ENCODE data around the gene TXLNA.

Gene TXLNA

GRCh38 chr1:32215629-32216480 lies 36.4 kb downstream of the TXLNA start:
- DNase-seq = peak; percentile 56

DNA sequence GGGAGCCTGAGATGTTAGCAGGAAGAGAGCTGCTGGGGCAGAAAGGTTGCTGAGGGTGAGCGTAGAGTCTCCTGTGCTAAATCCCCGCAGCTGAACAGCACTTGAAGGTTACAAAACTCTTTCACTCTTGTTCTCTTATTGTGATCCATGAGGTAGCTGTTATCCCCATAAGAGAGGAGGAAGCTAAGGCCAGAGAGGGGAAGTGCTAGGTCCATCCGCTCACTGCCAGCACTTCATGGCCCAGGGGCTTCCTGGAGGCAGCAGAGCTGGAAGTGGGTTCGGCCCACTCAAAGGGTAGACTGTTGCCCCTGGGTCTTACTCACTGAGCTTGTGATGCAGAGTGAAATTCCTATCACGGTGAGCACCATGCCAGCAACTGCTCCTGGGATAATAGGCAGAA lies 37.1 kb downstream of the TXLNA start:
- DNase-seq = no peak

DNA sequence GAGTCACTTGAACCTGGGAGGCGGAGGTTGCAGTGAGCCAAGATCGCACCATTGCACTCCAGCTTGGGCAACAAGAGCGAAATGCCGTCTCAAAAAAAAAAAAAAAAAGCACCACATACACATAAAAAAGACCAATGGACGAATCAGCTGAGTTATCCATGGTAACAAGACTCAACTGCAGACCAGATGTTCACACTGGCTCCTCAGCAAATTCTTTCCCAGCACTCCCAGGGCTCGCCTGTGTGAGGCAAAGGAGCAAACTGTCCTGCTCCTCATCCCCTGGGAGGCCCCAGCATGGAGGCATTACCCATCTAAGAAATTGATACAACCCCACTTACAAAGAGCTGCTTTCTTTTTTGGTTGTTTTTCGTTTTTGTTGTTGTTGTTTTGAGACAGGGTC lies 39.5 kb downstream of the TXLNA start:
- DNase-seq = no peak

- no peak for DNase-seq
These were observed 41.5 kb downstream of the TXLNA start for GRCh38 chr1:32220746-32221580.

- no peak for DNase-seq
These were observed 42.1 kb downstream of the TXLNA start for GRCh38 chr1:32221581-32221979.

DNA sequence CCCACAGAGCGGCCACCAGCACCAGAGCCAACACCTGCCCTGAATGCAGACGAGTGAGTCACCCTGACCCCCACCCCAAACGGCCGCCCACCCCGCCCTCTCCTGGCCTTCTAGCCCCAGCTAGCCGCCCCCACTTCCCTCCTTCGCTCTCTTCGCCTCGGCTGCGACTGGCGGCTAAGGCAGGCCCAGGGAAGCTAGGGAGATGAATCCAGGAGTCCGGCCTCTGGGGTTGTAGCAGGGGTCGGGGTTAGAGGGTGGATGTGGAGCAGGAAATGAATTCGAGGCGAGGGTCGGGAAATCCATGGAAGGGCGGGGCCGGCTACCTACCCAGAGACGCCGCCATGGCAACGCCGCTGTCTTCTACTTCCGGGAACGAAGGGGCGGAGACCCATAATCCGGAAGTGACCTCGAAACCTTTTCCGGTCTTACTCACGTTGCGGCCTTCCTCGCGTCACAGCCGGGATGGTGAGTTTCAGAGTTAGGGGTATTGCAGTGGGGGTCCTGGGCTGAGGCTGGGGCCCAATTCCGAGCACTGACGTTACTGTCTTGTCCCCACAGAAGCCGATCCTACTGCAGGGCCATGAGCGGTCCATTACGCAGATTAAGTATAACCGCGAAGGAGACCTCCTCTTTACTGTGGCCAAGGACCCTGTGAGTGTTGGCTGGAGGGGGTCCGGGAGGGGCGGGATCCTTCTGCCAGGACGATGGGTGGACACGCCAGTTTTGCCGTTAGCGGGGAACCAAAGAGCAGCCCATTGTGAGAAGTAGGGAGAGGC lies 42.7 kb downstream of the TXLNA start, which contains the start of the genes EIF3I and TMEM234:
Gene EIF3I (plus strand): TSS at position 428 of the 776 bp plus-strand sequence. CDS start 35 bp downstream, at position 463.
Gene TMEM234 (minus strand): TSS at position 374 of the 776 bp plus-strand sequence. CDS start 31 bp downstream, at position 343.
- peak; percentile 91 for DNase-seq

DNA sequence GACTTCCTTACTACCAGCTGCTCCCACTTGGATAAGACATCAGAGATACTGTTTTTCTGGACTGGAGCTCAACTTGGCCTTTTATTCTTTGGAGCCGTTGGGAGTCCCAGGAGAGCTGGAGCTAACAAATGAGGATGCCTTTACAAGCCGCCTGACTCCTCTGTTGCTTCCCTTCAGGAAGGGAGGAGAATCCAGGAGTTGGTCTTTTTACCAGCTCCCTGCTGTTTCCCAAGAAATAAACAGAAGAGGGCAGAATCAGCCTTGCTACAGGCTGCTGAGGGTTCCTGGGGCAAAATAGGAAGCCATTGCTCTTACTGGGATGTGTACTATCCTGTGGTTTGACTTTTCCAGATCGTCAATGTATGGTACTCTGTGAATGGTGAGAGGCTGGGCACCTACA lies 44.2 kb downstream of the TXLNA start:
- DNase-seq = no peak

- no peak for DNase-seq
These were observed 44.8 kb downstream of the TXLNA start for GRCh38 chr1:32224285-32224684.

DNA sequence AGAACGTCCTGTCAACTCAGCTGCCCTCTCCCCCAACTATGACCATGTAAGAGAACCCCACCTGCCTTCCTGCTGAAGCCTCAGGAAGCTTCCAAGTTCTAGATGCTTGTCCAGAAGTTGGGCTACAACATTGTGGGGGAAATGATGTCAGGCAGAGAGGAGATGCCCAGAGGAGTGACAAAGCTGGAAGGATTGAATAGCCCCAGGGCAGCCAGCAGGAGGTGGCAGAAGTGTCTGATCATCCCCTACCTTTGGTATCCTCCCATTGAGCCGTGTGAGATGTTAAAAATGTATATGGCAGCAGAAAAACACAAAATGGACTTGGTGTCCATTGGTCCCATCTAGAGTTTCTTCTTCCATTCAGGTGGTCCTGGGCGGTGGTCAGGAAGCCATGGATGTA lies 49.3 kb downstream of the TXLNA start:
- no peak for DNase-seq

DNA sequence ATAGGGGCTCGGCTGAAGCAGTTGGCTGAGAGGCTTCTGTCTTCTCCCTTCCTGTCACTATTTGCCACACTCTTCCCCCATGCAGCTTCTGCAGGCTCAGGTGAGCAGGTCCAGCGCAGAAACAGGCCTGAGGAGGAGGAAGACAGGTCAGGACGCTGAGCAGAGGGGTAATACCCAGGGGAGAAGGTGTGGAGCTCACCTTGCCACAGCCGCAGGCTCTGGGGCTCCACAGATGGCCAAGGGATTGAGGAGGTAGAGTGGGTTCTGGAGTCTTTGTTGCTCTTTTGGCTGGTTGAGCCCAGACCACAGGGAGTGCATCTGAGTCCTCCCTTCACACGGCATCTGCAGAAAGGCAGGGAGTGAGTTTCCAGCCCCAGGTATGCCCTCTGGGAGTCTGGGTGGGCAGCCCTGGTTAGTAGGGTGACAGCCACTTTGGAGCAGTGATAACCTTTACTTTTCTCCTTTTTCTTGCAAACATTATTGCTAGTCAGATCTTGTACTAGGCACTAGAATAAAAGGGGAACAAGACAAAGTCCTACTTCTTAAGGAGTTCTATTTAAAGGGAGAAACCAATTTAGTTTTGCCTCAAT lies 52.5 kb downstream of the TXLNA start:
- DNase-seq = no peak

DNA sequence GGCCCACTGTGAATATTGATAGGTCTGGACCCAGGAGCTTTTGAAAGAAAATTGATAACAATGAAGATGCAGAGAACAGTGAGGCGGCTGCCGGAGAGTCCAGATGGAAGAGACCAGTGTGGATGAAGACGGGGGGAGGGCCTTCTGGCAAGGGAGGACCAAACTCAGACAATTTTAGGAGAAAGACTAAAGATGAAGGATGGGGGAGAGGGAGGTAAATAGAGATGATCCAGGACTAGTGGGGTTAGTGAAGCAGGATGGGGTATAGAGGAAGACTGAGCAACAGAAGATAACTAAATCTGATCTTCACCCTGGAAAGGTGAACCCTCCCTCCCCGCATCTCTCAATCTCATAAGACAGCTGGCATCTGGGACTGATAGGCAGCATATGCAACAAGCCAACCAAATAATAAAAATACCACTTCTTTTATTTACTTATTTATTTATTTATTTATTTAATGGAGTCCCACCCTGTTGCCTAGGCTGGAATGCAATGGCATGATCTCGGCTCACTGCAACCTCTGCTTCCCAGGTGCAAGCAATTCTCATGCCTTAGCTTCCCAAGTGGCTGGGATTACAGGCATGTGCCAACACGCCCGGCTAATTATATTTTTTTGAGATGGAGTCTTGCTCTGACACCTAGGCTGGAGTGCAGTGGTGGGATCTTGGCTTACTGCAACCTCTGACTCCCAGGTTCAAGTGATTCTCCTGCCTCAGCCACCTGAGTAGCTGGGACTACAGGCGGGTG lies 53.3 kb downstream of the TXLNA start:
- DNase-seq = no peak

GRCh38 chr1:32234792-32235191 lies 55.3 kb downstream of the TXLNA start:
- DNase-seq = no peak

- DNase-seq = no peak
These were observed 59.9 kb downstream of the TXLNA start for GRCh38 chr1:32239337-32239736.

DNA sequence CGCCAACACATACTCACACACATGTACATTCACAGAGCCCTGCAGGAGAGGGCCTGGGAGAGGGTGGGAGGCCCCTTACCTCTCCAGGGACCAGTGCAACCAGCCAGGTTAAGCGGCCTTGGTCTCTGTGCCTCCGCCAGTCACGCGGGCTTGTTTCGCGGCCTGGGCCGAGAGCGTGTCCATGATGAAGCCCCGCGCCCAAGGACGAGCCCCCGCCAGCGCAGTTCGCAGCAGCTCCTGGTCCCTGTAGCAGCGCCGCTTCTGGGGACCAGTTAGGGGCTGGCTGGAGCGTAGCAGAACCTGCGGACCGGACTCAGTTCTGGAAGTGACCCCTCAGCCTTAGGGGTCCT lies 60.3 kb downstream of the TXLNA start:
- no peak for DNase-seq

- no peak for DNase-seq
These were observed 60.9 kb downstream of the TXLNA start for GRCh38 chr1:32240140-32240951.

DNA sequence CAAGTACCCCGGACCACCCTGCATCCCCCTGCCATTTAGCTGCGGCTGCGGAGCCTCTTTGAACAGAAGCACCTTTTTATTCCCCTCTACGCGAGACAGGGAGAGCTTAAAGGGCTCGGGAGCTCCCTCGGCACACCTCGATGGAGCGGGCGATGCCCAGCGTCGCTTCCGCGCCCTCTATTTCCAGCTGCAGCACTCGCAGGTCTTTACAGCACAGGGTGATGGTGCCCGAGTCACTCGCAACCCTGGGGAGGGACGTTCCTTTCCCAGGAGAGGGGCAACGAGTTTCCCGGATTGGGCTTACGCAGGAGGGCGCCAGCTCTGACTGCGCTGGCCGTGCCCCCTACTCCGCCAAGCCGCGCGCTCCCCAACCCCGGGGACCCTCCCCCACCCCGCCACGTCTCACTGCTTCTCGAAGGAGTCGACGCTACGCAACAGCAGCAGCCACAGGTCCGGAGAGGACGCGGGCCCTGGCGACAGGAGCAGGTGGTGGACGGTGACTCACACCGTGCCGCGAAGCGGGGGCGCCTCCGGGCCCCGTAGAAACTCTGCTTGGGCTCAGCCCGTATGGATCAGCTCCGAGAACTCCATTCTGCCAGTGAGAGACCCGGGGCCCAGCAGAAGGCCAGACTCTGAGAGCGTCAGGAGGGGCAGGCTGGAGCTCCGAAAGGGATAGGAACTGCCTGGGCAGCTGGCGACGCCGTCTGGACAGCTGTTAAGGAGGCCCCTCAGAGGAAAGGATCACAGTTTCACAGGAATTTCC lies 61.7 kb downstream of the TXLNA start:
- no peak for DNase-seq

- DNase-seq = no peak
These were observed 62.9 kb downstream of the TXLNA start for GRCh38 chr1:32242341-32242851.

DNA sequence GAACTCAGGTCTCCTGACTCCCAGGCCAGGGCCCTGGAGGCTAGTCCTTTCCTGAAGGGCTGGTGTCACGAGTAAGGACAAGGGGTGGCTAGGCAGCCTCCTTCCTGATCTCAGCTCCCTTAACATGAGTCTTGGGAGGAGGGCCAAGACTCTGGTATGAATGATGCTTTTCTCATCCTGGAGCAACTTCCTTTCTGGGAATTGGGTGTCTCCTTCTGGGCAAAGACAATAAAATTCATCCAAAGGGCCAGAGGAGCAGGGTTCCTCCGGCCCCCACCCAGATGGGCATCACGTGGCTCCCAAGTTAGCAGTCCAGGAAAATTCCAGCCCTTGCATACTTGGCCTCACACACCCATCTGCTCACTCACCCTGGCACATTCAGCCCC lies 67.4 kb downstream of the TXLNA start, which contains the start of gene FAM167B:
Gene FAM167B (plus strand): TSS at position 335 of the 386 bp plus-strand sequence. CDS start 200 bp downstream, outside the sequence.
- DNase-seq = no peak

DNA sequence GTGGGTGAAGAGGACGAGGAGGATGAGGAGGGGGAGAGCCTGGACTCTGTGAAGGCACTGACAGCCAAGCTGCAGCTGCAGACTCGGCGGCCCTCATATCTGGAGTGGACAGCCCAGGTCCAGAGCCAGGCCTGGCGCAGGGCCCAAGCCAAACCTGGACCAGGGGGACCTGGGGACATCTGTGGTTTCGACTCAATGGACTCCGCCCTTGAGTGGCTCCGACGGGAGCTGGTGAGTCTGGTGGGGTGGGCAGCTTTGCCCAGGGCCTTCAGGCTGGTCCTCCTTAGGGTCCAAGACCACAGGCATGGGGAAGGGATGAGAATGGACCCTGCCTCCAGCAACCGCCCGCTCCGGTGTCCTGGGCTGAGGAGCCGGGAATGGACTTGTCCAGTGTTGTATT lies 68.0 kb downstream of the TXLNA start:
- no peak for DNase-seq

Data from activated T-cell treated with anti-CD3 and anti-CD28 coated beads for 4 hours (primary cell).